ENCODE measurements around the gene BLOC1S1.

- TF ChIP-seq CTCF (IDR thresholded peaks at IDR 0.05) (no peak), POLR2AphosphoS5 (IDR thresholded peaks at IDR 0.05) (no peak), POLR2A (IDR thresholded peaks at IDR 0.05) (no peak)
These were observed 13.0 kb upstream of the BLOC1S1 start for GRCh38 chr12:55702861-55703260.

Measured in breast epithelium (tissue), 3 donors.